HepG2 (cell line): Measurements from ENCODE around the gene CPT1C. TPM values are rescaled to one million over a fixed set of nuclear protein-coding genes. Genes with fewer than 3 reads are reported as not detected.

Experiments used
- ATAC-seq: fragments of 200-7000 bp; cut with Tn5 transposase; 3 replicates; pipeline ENCODE4 v1.9.1; 2020; ENCODE audit warnings: mild to moderate bottlenecking, moderate library complexity
- BruUV-seq: library from RNA; stranded (reverse); fragments of 400-500 nt; replicated peaks from 2 replicates; lab custom pipeline; 2021; lab: Mats Ljungman, UMichigan
- CTCF ChIA-PET: fragments of 300-600 bp; formaldehyde crosslinking; extraction: SDS; loops from one replicate; lab custom pipeline; 2021; ENCODE audit warnings: low total read pairs, inconsistent platforms, low intra/inter-chr PET ratio; lab: Yijun Ruan, JAX
- POLR2A ChIA-PET: fragments of 350-600 bp; sonication (Branson Sonifier 250); formaldehyde crosslinking; loops from one replicate; lab custom pipeline; 2020; ENCODE audit warnings: antibody characterized with exemption, inconsistent platforms; lab: Yijun Ruan, JAX
- DNase-seq: peaks from one replicate; pipeline ENCODE4 v3.0.0-alpha.2; 2015; ENCODE audit warnings: low spot score
- FAIRE-seq: peaks from 3 replicates; lab custom pipeline; 2011; peaks lifted over from hg19 to GRCh38; lab: Jason Lieb, UNC
- H2AFZ ChIP-seq: one replicate; pipeline ENCODE4 v1.6.1; 2011; ENCODE audit warnings: low read length, inconsistent platforms
- H3K27ac ChIP-seq: fragments of 300-600 bp; 3 replicates; pipeline ENCODE4 v1.8.0; 2011; ENCODE audit warnings: mixed run types, mild to moderate bottlenecking, mixed read lengths, low read length, inconsistent platforms; ENCODE audit not compliant: insufficient read depth; ENCODE audit errors: extremely low read length
- H3K27me3 ChIP-seq, 2 experiments: fragments of 200-600 bp in 1 of 2; 2 replicates in 1 of 2; 3 replicates in 1 of 2; pipeline versions ENCODE4 v1.6.0 to v1.8.0; 2011; ENCODE audit warnings: low read length in 2 of 2, mild to moderate bottlenecking in 2 of 2, moderate library complexity in 2 of 2, inconsistent platforms in 1 of 2; ENCODE audit not compliant: insufficient read depth in 2 of 2, control insufficient read depth in 1 of 2
- H3K36me3 ChIP-seq, 2 experiments: fragments of 200-600 bp in 1 of 2; replicated peaks in 1 of 2; 2 replicates in 1 of 2; 3 replicates in 1 of 2; pipeline versions ENCODE4 v1.5.1 to v1.8.0; 2011; ENCODE audit warnings: low read length in 2 of 2, inconsistent platforms in 1 of 2; ENCODE audit not compliant: insufficient read depth in 2 of 2, control insufficient read depth in 1 of 2
- H3K4me1 ChIP-seq: 2 replicates; pipeline ENCODE4 v1.5.1; 2012; ENCODE audit warnings: low read length, inconsistent platforms; ENCODE audit not compliant: insufficient read depth
- H3K4me2 ChIP-seq: 2 replicates; pipeline ENCODE4 v1.6.0; 2011; ENCODE audit warnings: low read depth, low read length, inconsistent platforms
- H3K4me3 ChIP-seq, 3 experiments: fragments of 200-600 bp in 1 of 3; sonication (generic), shearing (Covaris generic) in 1 of 3; replicated peaks in 1 of 3; 2 replicates each; pipeline ENCODE4 v1.5.1; 2011 to 2016; ENCODE audit warnings: low read length in 3 of 3, inconsistent platforms in 2 of 3, low read depth in 2 of 3, mild to moderate bottlenecking in 2 of 3, control low read depth in 1 of 3, mixed read lengths in 1 of 3; ENCODE audit not compliant: insufficient read depth in 1 of 3
- H3K79me2 ChIP-seq: one replicate; pipeline ENCODE4 v1.6.1; 2011; ENCODE audit warnings: low read length, inconsistent platforms; ENCODE audit not compliant: insufficient read depth
- H3K9ac ChIP-seq: 2 replicates; pipeline ENCODE4 v1.6.0; 2011; ENCODE audit warnings: mild to moderate bottlenecking, low read depth, low read length, inconsistent platforms; ENCODE audit not compliant: insufficient read depth
- H3K9me3 ChIP-seq: 2 replicates; pipeline ENCODE4 v1.5.1; 2012; ENCODE audit warnings: mild to moderate bottlenecking, low read length
- H4K20me1 ChIP-seq: 2 replicates; pipeline ENCODE4 v1.6.0; 2011; ENCODE audit warnings: inconsistent platforms, mild to moderate bottlenecking, low read length, moderate library complexity; ENCODE audit not compliant: insufficient read depth
- CTCF ChIP-seq: sonication (generic); formaldehyde crosslinking; IDR thresholded peaks from 2 replicates; pipeline ENCODE4 v1.5.0; 2020; ENCODE audit warnings: mild to moderate bottlenecking, missing genetic modification reagents, moderate library complexity
- MEIS2 ChIP-seq: sonication (generic); formaldehyde crosslinking; IDR thresholded peaks from 2 replicates; pipeline ENCODE4 v1.9.0; 2021; ENCODE audit warnings: mild to moderate bottlenecking, missing genetic modification reagents
- NCOA1 ChIP-seq: sonication (generic); formaldehyde crosslinking; IDR thresholded peaks from 2 replicates; pipeline ENCODE4 v1.9.0; 2021; ENCODE audit warnings: missing genetic modification reagents
- RXRA ChIP-seq: sonication (generic); formaldehyde crosslinking; IDR thresholded peaks from 2 replicates; pipeline ENCODE4 v1.5.1; 2020; ENCODE audit warnings: missing genetic modification reagents
- STAG1 ChIP-seq: sonication (generic); formaldehyde crosslinking; IDR thresholded peaks from 2 replicates; pipeline ENCODE4 v1.4.0; 2020; ENCODE audit warnings: missing genetic modification reagents
- ZBTB38 ChIP-seq: sonication (generic); formaldehyde crosslinking; IDR thresholded peaks from 2 replicates; pipeline ENCODE4 v1.5.1; 2020; ENCODE audit warnings: mild to moderate bottlenecking, missing genetic modification reagents
- ZBTB7B ChIP-seq: sonication (generic); formaldehyde crosslinking; IDR thresholded peaks from 2 replicates; pipeline ENCODE4 v1.4.0; 2020; ENCODE audit warnings: missing genetic modification reagents
- WGBS: methylation state at CpG from one replicate; pipeline ENCODE4 v1.1.6; 2017; ENCODE audit warnings: low lambda C conversion rate; 5-methylcytosine and 5-hydroxymethylcytosine counted together
- in situ Hi-C: cut with HindIII; loops from 2 replicates; pipeline ENCODE4 v1.10.0; 2017; ENCODE audit warnings: low pct_unique_long_range_greater_than_20kb; ENCODE audit not compliant: extremely low pct_ligation_motif_present
- intact Hi-C: fragments of 100-400 bp; cut with micrococcal nuclease; formaldehyde crosslinking; loops from one replicate; pipeline ENCODE4 v1.10.0; 2022; ENCODE audit not compliant: unreplicated experiment
- polyA plus RNA-seq, 8 experiments: library from polyadenylated mRNA; depleted of rRNA in 3 of 8; stranded (reverse) in 7 of 8; unstranded in 1 of 8; fragments of >200 nt; fragmentation: Illumina TruSeq in 4 of 8; extraction: Trizol in 4 of 8; gene quantifications; 2 replicates each; pipeline versions ENCODE4 v1.2.1 to v1.2.3, GENCODE V29; 2011 to 2016; ENCODE audit warnings: low read depth in 4 of 8, missing spikeins in 1 of 8, mixed read lengths in 1 of 8; ENCODE audit not compliant: insufficient read depth in 1 of 8
- total RNA-seq, 5 experiments: library from RNA; depleted of rRNA; stranded (reverse); fragments of >200 nt; fragmentation: Illumina TruSeq; extraction: Trizol; gene quantifications; 2 replicates each; pipeline ENCODE4 v1.2.3, GENCODE V29; 2016; ENCODE audit warnings: low read depth in 1 of 5
- TF ChIP-seq, protein P1 (sequence below): IDR thresholded peaks from 2 replicates; pipeline ENCODE4 v1.6.1; 2012; ENCODE audit warnings: low read length, improper control_type of control experiment

Gene CPT1C
- total and polyA plus RNA-seq, 2 of the 13 experiments (the other 11 are each of a cell fraction or from before 2014, with no cell fraction given): 0.18 TPM; not detected in 1

DNA sequence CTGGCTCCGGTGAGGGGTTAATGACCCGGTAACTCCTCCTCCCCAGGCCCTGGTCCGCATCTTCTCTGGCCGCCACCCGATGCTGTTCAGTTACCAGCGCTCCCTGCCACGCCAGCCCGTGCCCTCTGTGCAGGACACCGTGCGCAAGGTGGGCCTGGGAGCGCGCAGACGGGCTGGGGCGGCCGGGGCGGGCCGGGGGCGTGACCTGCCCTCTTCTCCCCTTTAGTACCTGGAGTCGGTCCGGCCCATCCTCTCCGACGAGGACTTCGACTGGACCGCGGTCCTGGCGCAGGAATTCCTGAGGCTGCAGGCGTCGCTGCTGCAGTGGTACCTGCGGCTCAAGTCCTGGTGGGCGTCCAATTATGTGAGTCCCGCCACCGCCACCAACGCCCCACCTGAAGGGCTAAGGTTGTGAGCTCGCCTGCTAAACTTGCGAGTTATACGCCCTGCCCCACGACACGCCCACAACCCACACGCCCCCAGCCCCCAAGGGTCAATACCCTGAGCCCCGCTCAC, 10.4 kb downstream of the CPT1C start:
- CTCF ChIA-PET: no interaction called here
- no peaks in the 10 kb centered on the region for H3K79me2 ChIP-seq
- H3K4me2 ChIP-seq: peak overlapping the region; percentile 49
- ATAC-seq (peak; percentile 74), FAIRE-seq (no peak), DNase-seq (no peak)
- no peak overlapping the region for H3K9ac ChIP-seq
- intact Hi-C loops (no loop called here), in situ Hi-C loops (no loop called here)
- H3K4me3 ChIP-seq: peak overlapping the region in 1 of 3 experiments; percentile 54; a peak in 1 of 6 replicates
- TF ChIP-seq RXRA (CRISPR knock-in tag) (0 out of 2 replicates have a peak, but pooled peaks have one; percentile 34), ZBTB7B (0 out of 2 replicates have a peak, but pooled peaks have one; percentile 15), STAG1 (peak; percentile 8; the same call in 1 of the 2 replicates), MEIS2 (CRISPR knock-in tag) (0 out of 2 replicates have a peak, but pooled peaks have one; percentile 40), NCOA1 (CRISPR knock-in tag) (no peak), CTCF (CRISPR knock-in tag) (peak; percentile 33), ZBTB38 (CRISPR knock-in tag) (0 out of 2 replicates have a peak, but pooled peaks have one; percentile 17)
- TF ChIP-seq, protein P1, sequence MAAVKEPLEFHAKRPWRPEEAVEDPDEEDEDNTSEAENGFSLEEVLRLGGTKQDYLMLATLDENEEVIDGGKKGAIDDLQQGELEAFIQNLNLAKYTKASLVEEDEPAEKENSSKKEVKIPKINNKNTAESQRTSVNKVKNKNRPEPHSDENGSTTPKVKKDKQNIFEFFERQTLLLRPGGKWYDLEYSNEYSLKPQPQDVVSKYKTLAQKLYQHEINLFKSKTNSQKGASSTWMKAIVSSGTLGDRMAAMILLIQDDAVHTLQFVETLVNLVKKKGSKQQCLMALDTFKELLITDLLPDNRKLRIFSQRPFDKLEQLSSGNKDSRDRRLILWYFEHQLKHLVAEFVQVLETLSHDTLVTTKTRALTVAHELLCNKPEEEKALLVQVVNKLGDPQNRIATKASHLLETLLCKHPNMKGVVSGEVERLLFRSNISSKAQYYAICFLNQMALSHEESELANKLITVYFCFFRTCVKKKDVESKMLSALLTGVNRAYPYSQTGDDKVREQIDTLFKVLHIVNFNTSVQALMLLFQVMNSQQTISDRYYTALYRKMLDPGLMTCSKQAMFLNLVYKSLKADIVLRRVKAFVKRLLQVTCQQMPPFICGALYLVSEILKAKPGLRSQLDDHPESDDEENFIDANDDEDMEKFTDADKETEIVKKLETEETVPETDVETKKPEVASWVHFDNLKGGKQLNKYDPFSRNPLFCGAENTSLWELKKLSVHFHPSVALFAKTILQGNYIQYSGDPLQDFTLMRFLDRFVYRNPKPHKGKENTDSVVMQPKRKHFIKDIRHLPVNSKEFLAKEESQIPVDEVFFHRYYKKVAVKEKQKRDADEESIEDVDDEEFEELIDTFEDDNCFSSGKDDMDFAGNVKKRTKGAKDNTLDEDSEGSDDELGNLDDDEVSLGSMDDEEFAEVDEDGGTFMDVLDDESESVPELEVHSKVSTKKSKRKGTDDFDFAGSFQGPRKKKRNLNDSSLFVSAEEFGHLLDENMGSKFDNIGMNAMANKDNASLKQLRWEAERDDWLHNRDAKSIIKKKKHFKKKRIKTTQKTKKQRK: no peak
- POLR2A ChIA-PET: no interaction called here
- H3K27me3 ChIP-seq: peaks cover 0 to 20% of the 10 kb centered on the region in 2 experiments; a peak in 3 of 5 replicates
- H3K36me3 ChIP-seq: no peaks in the 10 kb centered on the region
- no peaks in the 10 kb centered on the region for H3K9me3 ChIP-seq
- H3K27ac ChIP-seq: no peak overlapping the region
- BruUV-seq: no TSS peak
- H2AFZ ChIP-seq: no peak overlapping the region
- WGBS: 4% methylated on average over 13 of the region's 40 CpGs
- no peaks in the 10 kb centered on the region for H4K20me1 ChIP-seq
- peaks cover 19% of the 10 kb centered on the region for H3K4me1 ChIP-seq
